GM19043 (cell line): ENCODE results near the gene UBE2C.
"Not testable (repeated sequence)": the region's sequence is repeated elsewhere in the genome, so short reads cannot be mapped to it uniquely, and the experiment has no call there.

Experiments
- ATAC-seq: cut with Tn5 transposase; IDR thresholded peaks from one replicate; pipeline ENCODE4 v1.9.1; 2021; ENCODE audit warnings: low read depth; ENCODE audit not compliant: unreplicated experiment

Gene UBE2C

GRCh38 chr20:45797510-45797909 is 14.9 kb upstream of the UBE2C start:
- not testable (repeated sequence) for ATAC-seq

DNA sequence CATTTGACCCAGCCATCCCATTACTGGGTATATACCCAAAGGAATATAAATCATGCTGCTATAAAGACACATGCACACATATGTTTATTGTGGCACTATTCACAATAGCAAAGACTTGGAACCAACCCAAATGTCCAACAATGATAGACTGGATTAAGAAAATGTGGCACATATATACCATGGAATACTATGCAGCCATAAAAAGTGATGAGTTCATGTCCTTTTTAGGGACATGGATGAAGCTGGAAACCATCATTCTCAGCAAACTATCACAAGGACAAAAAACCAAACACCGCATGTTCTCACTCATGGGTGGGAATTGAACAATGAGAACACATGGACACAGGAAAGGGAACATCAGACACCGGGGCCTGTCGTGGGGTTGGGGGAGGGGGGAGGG is 14.5 kb upstream of the UBE2C start:
- not testable (repeated sequence) for ATAC-seq

DNA sequence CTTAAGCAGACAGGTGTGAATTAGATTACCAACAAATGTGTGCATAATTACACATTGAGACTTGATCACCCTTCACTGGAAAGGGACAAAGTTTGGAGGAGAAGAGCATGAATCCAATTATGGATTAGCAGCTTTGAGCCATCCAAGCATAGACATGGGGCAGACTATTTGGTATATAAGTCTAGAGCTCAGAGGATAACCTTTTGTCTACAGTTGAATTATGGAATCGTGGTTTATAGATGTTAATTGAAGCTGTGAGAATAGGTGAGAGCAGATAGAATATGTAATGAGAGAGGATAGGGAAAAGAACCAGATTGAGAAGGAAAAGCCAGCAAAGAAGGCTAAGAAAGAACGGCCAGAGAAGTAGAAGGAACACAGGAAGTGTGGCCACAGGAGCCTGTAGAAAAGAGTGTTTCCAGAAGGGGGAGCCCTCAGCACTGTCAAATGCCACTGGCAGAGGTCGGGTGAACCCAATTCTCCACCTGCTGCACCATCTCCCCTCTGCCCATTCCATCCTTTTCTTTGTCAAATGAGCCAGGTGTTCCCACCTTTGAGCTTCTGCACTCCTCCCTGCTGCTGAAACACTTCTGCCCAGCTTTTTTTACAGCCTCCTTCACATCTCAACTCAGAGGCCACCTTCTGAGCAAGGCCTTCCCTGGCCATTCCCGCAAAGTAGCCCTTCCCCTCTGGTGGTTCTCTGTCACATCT is 13.4 kb upstream of the UBE2C start:
- no peak for ATAC-seq

DNA sequence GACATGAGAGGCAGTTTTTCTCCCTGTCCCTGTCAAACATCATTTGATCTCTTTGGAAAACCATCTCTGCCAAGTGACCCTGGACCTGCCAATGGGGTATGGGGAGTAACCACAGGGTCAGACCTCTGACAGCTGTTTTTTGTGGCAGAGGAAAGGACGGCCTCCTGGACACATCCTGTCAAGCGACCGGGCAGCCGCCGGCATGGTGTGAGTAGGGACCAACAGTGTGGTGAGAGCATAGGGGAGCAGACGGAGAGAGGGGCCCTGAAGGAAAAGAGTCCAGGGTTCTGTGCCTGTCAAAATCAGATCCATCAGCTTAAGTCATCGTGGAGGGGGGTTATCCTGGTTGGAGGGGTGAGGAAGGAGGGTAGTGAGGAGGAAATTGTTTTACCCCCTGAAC is 10.6 kb upstream of the UBE2C start:
- ATAC-seq, result no peak

DNA sequence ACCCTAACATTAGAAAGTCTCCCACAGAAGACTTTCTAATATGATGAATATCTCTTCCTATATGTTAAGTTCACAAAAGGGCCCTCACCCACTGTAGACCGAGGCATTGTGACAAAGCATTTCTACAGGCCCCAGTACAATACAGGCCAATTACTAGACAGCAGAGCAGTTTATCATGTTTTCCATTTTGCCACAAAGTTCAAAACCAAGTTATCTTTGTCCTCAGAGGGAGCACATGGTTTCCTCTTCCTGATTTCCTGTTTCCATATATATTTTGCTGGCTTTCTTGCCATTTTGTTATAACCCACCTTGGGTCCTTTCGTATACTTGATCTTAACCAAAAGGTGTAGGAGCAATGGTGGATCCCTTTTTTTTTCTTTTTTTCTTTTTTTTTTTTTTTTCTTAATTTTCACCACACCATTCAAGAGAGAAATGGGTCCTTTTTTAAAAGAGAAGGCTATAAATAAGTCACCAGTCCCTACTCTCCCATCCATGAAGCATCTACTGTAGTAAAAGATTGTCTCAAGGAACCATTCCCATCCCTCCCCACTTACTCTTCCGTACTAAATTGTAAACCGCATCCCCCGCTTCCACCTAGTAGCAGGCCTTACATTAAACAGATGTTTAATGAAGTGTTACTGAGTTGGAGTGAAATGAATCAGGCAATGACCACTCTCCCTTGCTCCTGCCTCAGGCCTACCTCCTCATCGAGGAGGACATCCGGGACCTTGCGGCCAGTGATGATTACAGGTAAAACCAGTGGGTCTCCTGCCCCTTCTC is 2.1 kb upstream of the UBE2C start:
- no peak for ATAC-seq

DNA sequence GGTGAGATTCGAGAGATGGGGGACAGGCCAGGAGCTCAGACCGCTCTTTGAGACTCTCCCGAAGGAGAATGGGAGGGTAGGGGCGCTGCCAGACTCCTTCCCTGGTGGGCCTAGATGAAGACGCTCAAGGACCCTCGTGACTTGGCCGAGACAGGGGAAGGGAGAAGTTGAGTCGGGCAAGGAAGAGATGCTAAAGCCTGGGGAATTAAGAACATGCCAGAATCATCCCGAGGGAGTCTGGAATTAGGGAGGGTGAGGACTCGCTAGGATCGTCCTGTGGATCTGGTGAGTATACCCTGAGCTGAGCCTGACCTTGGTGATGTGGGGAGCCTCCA is 529 bp downstream of the UBE2C start:
- ATAC-seq, result no peak

- no peak for ATAC-seq
Measured at GRCh38 chr20:45813489-45813888, 1.0 kb downstream of the UBE2C start.

GRCh38 chr20:45814314-45814713 is 1.9 kb downstream of the UBE2C start:
- ATAC-seq, result no peak

GRCh38 chr20:45816951-45817350 is 4.5 kb downstream of the UBE2C start:
- ATAC-seq, result no peak

DNA sequence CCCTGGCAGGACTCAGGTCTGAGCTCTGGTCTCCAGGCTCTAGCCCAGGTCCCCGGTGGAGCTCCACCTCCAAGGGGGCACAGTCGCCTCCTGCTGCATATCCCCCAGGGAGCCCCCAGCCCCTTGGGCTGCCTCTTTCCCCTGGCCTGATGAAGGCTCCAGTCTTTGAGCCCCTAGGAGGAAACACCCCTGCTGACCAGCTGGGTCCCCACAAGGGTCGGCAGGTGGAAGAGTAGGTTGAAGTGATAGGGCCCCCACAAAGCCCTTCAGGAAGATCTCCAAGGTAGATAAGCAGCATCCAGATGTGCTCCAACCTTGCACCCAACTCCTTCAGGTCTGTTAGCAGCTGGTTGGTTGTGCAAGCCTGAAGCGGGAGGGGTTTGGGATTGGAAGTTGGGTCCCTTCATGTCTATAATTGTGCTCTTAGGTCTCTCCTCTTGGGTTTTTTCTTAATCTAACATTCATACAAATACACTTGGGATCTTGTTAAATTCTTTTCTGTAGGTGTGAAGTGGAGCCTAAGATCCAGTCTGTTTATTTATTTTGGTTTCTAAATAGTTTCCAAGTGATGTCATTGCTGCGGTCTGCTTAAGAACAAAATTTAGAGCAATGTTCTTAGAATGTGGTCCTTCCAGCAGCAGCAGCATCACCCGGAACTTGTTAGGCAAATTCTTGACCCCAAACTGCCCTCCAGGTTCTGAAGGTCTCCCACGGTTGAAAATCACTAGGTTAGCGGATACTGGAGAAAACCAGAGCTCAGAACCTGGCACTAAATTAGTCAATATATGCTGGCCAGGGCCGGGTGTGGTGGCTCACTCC is 5.1 kb downstream of the UBE2C start:
- ATAC-seq, result no peak

- no peak for ATAC-seq
Measured at GRCh38 chr20:45818239-45818638, 5.8 kb downstream of the UBE2C start.

GRCh38 chr20:45819466-45819865 is 7.0 kb downstream of the UBE2C start:
- ATAC-seq, result no peak

DNA sequence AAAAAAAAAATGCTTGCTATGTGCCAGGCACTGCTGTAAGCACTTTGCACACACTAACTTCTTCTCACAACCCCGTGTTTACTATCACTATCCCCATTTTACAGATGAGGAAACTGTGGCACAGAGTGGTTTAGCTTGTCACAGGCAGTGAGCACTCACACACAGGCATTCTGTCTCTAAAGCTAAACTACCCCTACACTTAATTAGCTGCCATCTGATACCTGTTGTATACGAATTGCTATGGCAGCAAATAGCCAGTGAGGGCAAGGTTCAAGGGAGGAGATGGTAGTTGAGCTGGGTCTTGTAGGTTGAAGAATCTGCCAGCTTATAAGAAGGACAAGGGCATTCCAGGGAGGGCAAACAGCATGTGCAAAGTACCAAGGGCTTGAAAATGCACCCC is 9.5 kb downstream of the UBE2C start:
- ATAC-seq, result no peak

DNA sequence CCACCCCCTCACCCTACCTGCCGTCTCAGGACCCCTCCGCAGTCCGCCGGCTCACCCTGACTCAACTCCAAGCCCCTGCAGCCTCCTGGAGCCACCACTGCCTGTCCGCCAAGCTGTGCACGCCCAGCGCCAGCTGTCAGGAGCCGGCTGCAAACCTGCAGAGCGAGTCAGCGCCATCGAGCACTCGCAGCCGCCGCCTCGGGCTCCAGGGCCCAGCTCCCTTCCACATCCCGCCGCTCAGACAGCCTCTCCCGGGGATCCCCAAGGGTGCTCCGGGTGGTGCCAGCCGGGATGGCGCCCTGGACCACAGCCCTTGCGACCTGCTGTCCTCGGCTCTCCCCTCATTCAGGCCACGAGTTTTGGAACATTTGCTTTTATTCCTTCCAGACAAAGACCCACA is 10.4 kb downstream of the UBE2C start:
- no peak for ATAC-seq

DNA sequence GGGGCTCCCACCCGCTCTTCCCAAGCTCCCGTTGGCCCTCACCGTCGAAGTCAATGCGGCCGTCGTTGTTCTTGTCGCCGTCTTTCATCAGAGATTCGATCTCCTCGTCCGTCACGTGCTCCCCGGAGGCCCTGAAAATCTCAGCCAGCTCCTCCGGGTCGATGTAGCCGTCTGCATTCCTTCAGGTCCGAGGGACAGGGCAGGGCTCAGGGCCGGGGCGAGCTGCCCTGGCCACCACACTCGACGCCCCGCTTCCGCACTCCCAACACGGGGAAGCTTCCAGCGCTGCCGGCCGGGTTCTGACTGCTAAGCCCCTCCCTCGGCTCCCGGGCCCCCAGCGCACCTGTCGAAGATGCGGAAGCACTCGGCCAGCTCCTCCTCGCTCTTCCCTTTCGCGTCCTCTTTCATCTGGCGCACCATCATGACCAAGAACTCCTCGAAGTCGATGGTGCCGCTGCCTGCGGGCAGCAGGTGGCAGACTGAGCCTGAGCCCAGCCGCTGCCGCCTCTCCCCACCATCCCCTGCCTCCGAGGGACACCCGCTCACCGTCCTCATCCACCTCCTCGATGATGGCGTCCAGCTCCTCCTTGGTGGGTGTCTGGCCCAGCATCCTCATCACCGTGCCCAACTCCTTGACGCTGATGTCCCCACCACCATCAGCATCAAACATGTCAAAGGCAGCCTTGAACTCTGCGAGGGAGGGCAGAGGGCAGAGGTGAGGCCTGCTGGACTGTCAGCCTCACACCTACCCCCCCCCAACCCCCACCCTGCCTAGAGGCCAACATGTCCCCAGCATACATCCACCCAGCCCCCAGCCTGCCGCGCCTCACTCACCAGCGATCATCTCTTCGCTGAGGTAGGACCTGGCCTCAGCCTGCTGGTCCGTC is 11.7 kb downstream of the UBE2C start:
- no peak for ATAC-seq

GRCh38 chr20:45826381-45827019 is 14.1 kb downstream of the UBE2C start:
- no peak for ATAC-seq

DNA sequence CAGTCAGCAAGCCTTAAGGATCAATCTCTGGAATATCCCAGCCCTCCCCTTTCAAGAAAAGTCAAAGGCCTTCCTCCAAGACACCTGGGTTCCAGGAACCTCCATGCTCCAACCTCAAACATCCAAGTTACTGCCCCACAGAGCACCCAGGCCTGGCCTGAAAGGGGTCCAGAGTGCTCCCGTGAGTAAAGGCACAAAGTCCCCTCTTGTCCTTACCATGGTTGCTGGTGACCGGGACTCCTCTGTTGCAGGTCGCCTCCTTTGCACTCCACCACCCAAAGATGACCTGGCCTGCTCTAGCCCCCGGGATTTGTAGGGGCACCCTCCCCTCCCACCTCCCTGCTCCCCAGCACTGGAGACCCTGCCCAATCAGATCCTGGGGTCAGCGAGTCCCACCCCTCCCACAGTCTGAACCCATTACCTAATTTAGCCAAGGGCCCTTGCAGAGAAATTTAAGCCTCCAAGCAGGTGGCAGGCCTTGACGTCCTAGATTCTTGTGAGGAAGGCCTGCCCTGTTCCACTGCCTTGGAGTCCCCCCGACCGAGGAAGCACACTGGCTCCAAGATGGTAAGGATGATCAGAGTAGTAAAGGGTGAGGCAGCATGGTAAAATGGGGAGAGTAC is 14.7 kb downstream of the UBE2C start, which contains the start of gene TNNC2:
Gene TNNC2 (minus strand): TSS at position 283 of the 623 bp plus-strand sequence. CDS start 64 bp downstream, at position 219.
- no peak for ATAC-seq

- no peak for ATAC-seq
Measured at GRCh38 chr20:45827712-45828111, 15.3 kb downstream of the UBE2C start.

DNA sequence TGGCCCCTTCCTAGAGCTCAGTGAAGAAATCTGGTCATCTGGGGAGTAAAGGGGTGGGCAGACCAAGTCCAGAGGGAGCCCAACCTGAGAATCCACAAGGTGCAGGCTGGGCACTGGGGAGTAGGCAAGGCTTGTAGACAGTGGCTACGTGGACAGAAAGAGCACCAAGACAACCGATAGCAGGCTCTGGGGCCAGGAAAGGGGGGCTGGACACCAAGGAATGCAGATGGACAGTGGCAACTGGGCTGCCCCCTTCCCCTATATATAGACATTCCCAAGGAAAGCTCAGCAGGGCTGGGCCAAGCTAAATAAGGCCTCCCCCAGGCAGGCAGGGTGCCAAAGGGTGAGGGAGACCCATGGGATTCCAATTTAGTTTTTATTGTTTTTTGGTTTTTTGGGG is 16.1 kb downstream of the UBE2C start:
- no peak for ATAC-seq
